A549 (cell line): ENCODE measurements around the gene DISC1.

Experiments
- CTCF ChIP-seq: fragments of >200 bp; sonication (Bioruptor Twin); formaldehyde crosslinking; IDR thresholded peaks from 3 replicates; pipeline ENCODE4 v1.5.1; 2016
- MAFK ChIP-seq: fragments of 450-650 bp; IDR thresholded peaks from 2 replicates; pipeline ENCODE4 v1.6.1; 2014; ENCODE audit not compliant: partially characterized antibody

DNA sequence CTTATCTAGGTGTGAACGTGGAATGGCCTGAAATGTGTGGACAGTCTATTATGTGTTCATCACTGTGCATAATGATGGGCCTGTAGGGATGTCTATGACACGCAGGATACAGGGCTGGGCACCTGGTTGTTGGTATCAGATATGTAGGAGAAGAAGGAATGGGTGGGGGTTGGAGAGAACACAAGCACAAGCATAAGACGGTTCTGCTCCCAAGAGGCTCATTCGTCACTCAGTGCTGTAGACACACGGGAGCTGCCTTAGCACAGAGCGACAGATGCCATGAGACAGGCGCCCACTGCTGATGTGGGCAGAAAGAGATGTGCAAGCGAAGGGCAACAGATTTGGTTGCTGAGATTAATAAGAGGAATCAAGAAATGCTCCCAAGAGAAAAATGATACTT is 256.2 kb downstream of the DISC1 start:
- TF ChIP-seq MAFK (no peak), CTCF (no peak)
